Measurements from ENCODE around the gene FBXL17. TPM values are rescaled to one million over a fixed set of nuclear protein-coding genes. Genes with fewer than 3 reads are reported as not detected.

Gene FBXL17
- total RNA-seq, 1 experiment from 2014 or later: 5.3 TPM

- no peak overlapping the region for H3K18ac ChIP-seq (ENCODE audit: insufficient read length, low read depth, low read length)
- H3K27ac Mint-ChIP-seq: no peak overlapping the region
These were observed 410.1 kb downstream of the FBXL17 start for GRCh38 chr5:107971846-107972245.

More at GRCh38 chr5:107971846-107972245, 410.1 kb downstream of the FBXL17 start:
- H3K27me3 ChIP-seq (ENCODE audit: insufficient read depth, low read length): no peaks in the 10 kb centered on the region
- H3K9me3 ChIP-seq (ENCODE audit: control insufficient read depth, low read depth, low read length): no peaks in the 10 kb centered on the region
- no peak overlapping the region for H4K8ac ChIP-seq (replicated peaks; ENCODE audit: insufficient read length, low read depth, low read length)
- no peaks in the 10 kb centered on the region for H4K20me1 ChIP-seq (ENCODE audit: control insufficient read depth, insufficient read depth, insufficient read length)
- H4K5ac ChIP-seq (ENCODE audit: insufficient read length, low read depth, low read length): no peak overlapping the region
- H2AK5ac ChIP-seq (ENCODE audit: insufficient read length, low read length): no peak overlapping the region
- Mint-ChIP-seq H3K4me3 (no peak overlapping the region), H3K27me3 (ENCODE audit: low read depth) (no peaks in the 10 kb centered on the region), H3K9me3 (no peaks in the 10 kb centered on the region), H3K4me1 (peaks cover 23 to 24% of the 10 kb centered on the region in 2 experiments), H3K36me3 (ENCODE audit: insufficient read depth in 1 of 3, low read depth in 3 of 3) (no peaks in the 10 kb centered on the region)
- H3K79me2 ChIP-seq (ENCODE audit: insufficient read depth, low read length): no peaks in the 10 kb centered on the region
- no peak for TF ChIP-seq CTCF (conservative IDR thresholded peaks at IDR 0.05)
- no peaks in the 10 kb centered on the region for H3K23me2 ChIP-seq (ENCODE audit: insufficient read length, low read depth, low read length, poor library complexity, severe bottlenecking)
- no peak overlapping the region for H2BK15ac ChIP-seq (ENCODE audit: low read depth, low read length)
- no peak overlapping the region for H3K14ac ChIP-seq (ENCODE audit: insufficient read depth, low read length)
- no peak overlapping the region for H3K4ac ChIP-seq (ENCODE audit: low read depth, low read length)
- no peak overlapping the region for H2BK12ac ChIP-seq (ENCODE audit: insufficient read length, low read depth, low read length)
- H3K4me2 ChIP-seq (ENCODE audit: insufficient read depth, insufficient read length, low read length): no peak overlapping the region
- H3K4me1 ChIP-seq (ENCODE audit: insufficient read depth, low read length): no peaks in the 10 kb centered on the region; the same call in 1 of the 2 replicates
- no peak overlapping the region for H3K56ac ChIP-seq (ENCODE audit: insufficient read length, low read depth, low read length)
- H3K23ac ChIP-seq (ENCODE audit: insufficient read length, low read depth, low read length): no peak overlapping the region
- no peak overlapping the region for H2BK20ac ChIP-seq (ENCODE audit: low read depth, low read length, poor library complexity, severe bottlenecking)
- H2BK5ac ChIP-seq (ENCODE audit: insufficient read length, low read length): no peak overlapping the region
- no peak overlapping the region for H3T11ph ChIP-seq (ENCODE audit: low read length)
- no CpG with 5 or more reads among the region's 1 CpG for WGBS (ENCODE audit: extremely low coverage, insufficient read length, low lambda C conversion rate)
- H3K27ac ChIP-seq (ENCODE audit: insufficient read length, low read depth, low read length): no peak overlapping the region
- H3K79me1 ChIP-seq (ENCODE audit: insufficient read depth, low read depth, low read length, poor library complexity, severe bottlenecking): no peaks in the 10 kb centered on the region
- no peak overlapping the region for H3K9ac ChIP-seq (ENCODE audit: extremely low read depth, insufficient read length, low read length)
- no peak overlapping the region for H2BK120ac ChIP-seq (ENCODE audit: low read depth, low read length, poor library complexity, severe bottlenecking)
- DNase-seq: no peak
- no peak overlapping the region for H2AFZ ChIP-seq (ENCODE audit: low read length)
- no peak overlapping the region for H4K91ac ChIP-seq (ENCODE audit: insufficient read length, low read depth, low read length)
